ENCODE measurements around the gene SH2B2.

SH2B2 gene

DNA sequence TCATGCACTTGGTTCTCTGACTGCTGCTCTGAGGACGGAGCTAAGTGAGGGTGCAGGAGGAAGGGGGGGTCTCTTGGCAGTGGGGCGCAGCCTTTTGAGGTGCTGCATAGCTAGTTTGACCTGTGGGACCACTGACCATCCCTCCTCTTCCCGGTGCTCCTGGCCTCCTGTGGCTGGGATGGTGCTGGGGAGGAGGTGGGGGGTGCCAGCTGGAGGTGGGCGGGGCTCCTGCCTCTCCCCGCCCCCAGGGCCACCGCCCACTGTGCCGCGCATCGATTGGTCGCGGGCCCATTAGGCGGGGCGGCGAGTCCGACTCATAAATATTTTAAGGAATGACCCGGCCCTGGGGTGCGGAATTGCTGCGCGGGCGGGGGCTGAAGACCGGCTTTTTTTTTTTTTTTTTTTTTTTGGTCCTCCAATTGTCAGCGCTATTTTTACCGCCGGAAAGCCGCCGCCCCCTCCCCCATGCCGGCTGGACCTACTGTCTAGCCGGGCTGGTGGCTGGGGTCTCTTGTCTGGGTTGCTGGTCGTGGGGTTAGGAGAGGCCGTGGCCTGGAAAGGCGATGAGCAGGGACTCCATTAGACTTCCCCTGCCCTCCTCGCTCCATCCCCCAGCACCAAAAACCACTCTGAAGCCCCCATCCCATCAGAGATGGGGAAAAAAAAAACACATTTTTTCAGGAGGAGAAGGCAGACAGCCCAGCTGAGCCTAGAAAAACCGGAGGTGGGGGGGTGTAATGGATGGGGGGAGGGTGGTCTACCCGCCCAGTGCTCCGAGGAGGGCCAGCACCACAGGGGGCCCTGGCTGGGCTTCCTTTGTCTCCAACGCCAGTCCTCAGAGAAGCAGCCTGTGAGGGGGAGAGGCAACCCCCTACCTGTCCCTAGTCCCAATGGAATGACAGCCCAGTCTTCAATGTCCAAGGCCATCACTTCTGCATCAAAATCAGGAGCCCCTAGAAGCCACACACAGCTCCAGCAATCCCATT lies 6.4 kb downstream of the SH2B2 start:
- peaks cover 6% of the 10 kb centered on the region for H3K79me2 ChIP-seq
- H2AFZ ChIP-seq: no peak overlapping the region
- H3K9ac ChIP-seq: no peak overlapping the region
- no peaks in the 10 kb centered on the region for H3K36me3 ChIP-seq (ENCODE audit: control insufficient read depth, insufficient read depth, low read length)
- TF ChIP-seq, protein P1, sequence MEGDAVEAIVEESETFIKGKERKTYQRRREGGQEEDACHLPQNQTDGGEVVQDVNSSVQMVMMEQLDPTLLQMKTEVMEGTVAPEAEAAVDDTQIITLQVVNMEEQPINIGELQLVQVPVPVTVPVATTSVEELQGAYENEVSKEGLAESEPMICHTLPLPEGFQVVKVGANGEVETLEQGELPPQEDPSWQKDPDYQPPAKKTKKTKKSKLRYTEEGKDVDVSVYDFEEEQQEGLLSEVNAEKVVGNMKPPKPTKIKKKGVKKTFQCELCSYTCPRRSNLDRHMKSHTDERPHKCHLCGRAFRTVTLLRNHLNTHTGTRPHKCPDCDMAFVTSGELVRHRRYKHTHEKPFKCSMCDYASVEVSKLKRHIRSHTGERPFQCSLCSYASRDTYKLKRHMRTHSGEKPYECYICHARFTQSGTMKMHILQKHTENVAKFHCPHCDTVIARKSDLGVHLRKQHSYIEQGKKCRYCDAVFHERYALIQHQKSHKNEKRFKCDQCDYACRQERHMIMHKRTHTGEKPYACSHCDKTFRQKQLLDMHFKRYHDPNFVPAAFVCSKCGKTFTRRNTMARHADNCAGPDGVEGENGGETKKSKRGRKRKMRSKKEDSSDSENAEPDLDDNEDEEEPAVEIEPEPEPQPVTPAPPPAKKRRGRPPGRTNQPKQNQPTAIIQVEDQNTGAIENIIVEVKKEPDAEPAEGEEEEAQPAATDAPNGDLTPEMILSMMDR (IDR thresholded peaks at IDR 0.05): no peak
- H3K9me3 ChIP-seq (ENCODE audit: control insufficient read depth, low read length): no peaks in the 10 kb centered on the region
- H3K4me2 ChIP-seq (ENCODE audit: low read length): no peak overlapping the region
- no peaks in the 10 kb centered on the region for H3K27me3 ChIP-seq (ENCODE audit: control insufficient read depth, insufficient read depth, low read length)
- H3K27ac ChIP-seq: no peak overlapping the region
- peaks cover 4% of the 10 kb centered on the region for H3K4me1 ChIP-seq
- no peak overlapping the region for H3K4me3 ChIP-seq (ENCODE audit: low read depth, low read length)

DNA sequence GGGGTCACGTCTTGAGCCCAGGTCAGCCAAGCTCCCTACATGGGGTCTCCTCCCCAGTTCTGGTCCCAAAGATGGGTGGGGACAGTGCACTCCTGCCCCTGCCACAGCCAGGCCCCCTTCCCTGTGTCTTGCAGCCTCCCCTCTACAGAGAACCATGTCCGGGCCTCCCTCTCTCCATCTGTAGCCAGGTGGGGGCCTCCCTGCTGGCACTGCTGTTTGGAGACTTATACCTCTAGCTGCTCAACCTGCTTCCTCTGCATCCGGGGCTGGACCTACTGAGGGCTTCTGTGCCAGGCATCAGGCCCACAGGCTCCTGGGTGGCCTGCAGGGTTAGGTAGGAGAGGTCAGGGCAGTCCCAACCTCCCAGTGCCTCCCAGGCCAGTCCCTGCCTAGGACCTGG lies 7.9 kb downstream of the SH2B2 start:
- Histone ChIP-seq H3K4me1 (no peaks in the 10 kb centered on the region), H3K27me3 (ENCODE audit: control insufficient read depth, insufficient read depth, low read length) (no peaks in the 10 kb centered on the region), H2AFZ (no peak overlapping the region), H3K4me2 (ENCODE audit: low read length) (no peak overlapping the region), H3K79me2 (no peaks in the 10 kb centered on the region), H3K9me3 (ENCODE audit: control insufficient read depth, low read length) (no peaks in the 10 kb centered on the region), H3K36me3 (ENCODE audit: control insufficient read depth, insufficient read depth, low read length) (no peaks in the 10 kb centered on the region), H3K4me3 (ENCODE audit: low read depth, low read length) (no peak overlapping the region), H3K27ac (no peak overlapping the region), H3K9ac (no peak overlapping the region)
- TF ChIP-seq, protein P1 (IDR thresholded peaks at IDR 0.05): no peak

DNA sequence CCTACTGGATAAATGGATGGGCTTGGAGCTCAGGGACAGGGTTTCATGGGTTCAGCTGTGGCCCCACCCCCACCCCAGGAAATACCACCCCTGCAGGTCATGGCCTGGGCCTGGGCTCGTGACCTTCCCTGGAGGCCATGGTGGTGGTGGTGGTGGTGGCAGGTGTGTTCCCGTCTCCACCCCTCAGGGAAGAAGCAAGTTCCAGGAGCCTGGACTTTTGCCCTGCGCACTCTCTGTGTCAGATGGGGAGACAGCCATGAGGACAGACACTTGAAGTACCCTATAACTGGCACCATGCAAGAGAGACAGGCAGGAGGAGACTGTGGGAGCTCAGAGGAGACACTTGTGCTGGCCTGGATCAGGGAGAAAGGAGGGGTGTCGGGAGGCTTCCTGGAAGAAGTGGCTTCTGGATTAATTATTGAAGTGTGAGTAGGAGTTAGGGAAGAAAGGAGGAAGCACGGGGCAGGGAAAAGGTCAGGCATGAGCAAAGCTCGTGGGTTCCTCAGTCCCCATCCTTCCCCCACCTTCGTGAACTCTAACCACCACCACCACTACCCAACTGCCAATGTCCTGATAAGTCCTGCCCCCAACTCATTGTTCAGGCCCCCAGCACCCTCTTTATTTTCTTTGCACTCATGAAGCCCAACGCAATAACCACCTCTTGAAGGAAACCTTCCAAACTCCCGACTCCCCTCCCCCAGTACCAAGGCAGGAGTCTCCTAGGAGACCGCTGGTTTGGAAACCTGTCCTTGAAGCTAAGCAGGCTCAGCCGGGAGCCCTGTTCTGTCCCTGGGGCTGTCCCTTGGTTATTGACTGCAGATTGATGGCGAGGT lies 8.9 kb downstream of the SH2B2 start:
- Histone ChIP-seq H3K27ac (no peak overlapping the region), H2AFZ (no peak overlapping the region), H3K9me3 (ENCODE audit: control insufficient read depth, low read length) (no peaks in the 10 kb centered on the region), H3K4me1 (no peaks in the 10 kb centered on the region), H3K79me2 (no peaks in the 10 kb centered on the region), H3K27me3 (ENCODE audit: control insufficient read depth, insufficient read depth, low read length) (no peaks in the 10 kb centered on the region), H3K4me3 (ENCODE audit: low read depth, low read length) (no peak overlapping the region), H3K36me3 (ENCODE audit: control insufficient read depth, insufficient read depth, low read length) (no peaks in the 10 kb centered on the region), H3K4me2 (ENCODE audit: low read length) (no peak overlapping the region), H3K9ac (no peak overlapping the region)
- TF ChIP-seq, protein P1 (IDR thresholded peaks at IDR 0.05): no peak

DNA sequence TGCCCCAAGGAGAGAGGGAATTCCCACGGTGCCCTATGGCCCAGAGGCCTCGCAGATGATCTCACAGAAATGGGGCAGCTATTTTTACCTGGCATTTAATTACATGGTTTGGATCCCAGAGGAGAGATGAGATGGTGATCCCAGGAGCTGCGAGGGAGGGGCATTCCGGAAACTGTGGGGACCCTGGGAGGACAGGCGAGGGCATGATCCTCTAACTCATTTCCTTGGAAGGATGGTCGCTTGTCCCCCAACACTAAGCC lies 9.4 kb downstream of the SH2B2 start:
- Histone ChIP-seq H3K4me3 (ENCODE audit: low read depth, low read length) (no peak overlapping the region), H2AFZ (no peak overlapping the region), H3K9ac (no peak overlapping the region), H3K9me3 (ENCODE audit: control insufficient read depth, low read length) (no peaks in the 10 kb centered on the region), H3K27ac (no peak overlapping the region), H3K4me1 (no peaks in the 10 kb centered on the region), H3K27me3 (ENCODE audit: control insufficient read depth, insufficient read depth, low read length) (no peaks in the 10 kb centered on the region), H3K36me3 (ENCODE audit: control insufficient read depth, insufficient read depth, low read length) (no peaks in the 10 kb centered on the region), H3K79me2 (no peaks in the 10 kb centered on the region), H3K4me2 (ENCODE audit: low read length) (no peak overlapping the region)
- TF ChIP-seq, protein P1 (IDR thresholded peaks at IDR 0.05): no peak

All from parathyroid adenoma (tissue), 2 donors.